Femur (tissue), 1 donor: Measurements from ENCODE around the gene PPP3CA.

Source experiments
- DNase-seq: peaks from one replicate; pipeline ENCODE4 v3.0.0-alpha.2; 2017

PPP3CA gene

DNA sequence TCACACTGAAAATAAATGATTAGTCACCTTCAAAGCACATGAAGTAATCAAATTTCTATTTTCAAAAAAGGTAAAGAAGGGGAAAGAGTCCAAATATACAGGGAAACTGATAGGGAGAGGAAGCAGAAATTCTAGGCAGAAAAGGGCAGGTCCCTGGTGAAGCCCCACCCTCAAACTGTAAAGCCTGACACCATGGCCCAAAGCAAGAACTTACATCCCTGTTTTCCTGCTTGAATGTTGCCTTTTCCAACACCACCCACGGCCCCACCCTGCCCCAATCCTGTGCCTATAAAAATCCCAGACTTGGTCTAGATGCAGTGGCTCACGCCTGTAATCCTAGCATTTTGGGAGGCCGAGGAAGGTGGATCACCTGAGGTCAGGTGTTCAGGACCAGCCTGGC lies 361.8 kb downstream of the PPP3CA start:
- no peak for DNase-seq

- no peak for DNase-seq
Measured at GRCh38 chr4:100984901-100985300, 362.4 kb downstream of the PPP3CA start.

DNA sequence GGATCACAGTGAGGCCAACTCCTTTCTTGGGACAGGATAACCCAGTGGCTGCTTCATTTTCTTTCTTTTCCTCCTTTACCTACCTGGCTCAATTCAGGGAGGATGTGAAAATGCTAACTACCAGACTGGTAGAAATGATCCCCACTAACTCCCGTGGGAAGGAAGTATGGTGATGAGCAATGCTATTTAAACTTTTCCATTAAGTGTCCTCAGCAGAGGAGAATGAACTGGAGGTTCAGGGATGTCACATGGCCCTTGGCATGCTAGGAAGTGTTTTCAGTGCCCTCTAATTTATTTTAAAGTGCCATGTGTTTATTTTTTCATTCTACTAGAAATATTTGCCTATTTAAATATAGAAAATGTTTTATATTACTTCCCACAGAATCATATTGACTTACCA lies 363.9 kb downstream of the PPP3CA start:
- DNase-seq, result no peak

- DNase-seq, result no peak
Measured at GRCh38 chr4:100982345-100982744, 365.0 kb downstream of the PPP3CA start.

DNA sequence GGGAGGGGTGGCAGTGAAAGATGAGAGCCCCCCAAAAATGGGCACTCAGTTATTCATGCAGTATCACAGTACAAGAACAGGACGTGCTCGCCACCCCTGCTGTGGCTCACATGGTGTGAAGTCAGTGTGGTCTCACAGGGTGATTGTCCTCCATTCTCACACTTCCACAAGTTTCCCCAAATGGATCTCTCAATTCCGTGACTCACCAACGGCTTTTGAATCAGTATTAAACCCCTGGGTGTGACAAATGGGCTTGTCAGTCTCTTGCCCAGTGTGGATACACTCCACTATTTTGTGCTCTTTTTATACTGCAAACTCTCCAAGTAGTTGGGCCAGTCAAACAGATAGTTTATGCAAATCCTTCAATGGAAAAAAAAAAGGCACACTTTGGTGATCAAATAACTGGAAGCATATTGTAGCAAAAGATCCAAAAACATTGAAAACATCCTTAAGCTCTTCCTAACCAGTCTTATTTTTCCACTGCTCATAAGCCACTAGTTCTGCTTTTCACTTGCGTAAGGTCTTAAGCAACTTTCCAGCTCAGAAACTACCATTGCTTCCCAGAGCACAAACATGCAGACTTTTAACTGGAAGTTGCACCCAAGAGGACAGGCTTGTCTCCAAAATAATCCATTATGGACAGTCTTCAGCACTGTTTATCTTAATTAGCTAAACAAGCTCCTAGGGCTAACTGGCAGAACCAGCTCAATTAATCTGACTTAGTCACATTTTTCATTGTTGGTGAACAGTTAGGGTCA lies 365.7 kb downstream of the PPP3CA start:
- DNase-seq, result no peak

- peak; percentile 28 for DNase-seq
Measured at GRCh38 chr4:100979736-100980135, 367.6 kb downstream of the PPP3CA start.

DNA sequence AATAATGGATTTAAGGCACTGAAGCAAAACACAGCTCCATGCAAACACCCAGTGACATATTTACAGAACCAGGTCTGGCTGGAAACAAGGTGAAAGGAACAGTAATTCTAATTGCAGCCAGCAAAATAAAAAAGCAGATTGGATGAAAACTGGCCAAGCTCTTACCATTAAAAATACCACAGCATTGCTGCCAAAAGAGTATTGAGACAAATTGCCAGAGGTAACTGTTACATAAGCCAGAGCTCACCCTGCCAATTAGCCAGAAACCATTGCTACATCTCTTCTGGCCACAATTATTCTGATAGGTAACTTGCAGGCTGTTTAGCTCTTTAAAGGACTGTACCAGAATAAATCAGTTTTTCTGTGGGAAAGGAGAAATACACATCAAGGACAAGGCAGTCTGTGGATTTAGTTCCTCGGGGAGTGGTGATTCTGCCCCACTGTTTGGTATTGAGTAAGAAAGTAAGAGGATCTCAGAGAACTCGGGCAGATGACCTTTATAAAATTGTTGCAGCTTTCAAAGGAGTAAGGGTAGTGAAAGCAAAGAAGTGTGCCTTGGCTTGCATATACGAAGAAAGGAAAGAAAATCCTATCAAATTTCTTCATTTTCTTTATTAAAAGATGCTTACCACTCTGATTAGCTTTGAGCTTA lies 369.5 kb downstream of the PPP3CA start:
- no peak for DNase-seq

DNA sequence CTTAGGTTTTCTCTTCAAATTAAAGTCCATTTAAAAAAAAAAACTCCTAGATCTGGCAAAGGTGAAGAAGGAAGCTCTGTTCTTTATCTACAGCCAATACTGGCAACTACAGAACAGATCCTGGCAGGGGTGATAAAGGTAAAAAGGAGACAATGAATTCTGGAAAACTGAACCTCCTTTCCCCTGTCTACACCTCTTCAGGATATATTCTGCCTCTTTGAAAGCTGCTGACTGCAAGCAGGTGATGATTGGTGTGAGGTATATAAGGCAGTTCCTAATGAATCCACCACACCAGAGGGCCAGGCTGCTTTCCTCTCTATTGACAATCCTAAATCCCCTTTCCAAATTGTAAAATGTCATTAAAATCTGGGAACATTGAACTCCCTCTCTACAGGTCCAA lies 370.1 kb downstream of the PPP3CA start:
- DNase-seq, result no peak
